Lung (tissue), 13 donors: ENCODE data around the gene SMARCA4. TPM values are rescaled to one million over a fixed set of nuclear protein-coding genes. Genes with fewer than 3 reads are reported as not detected.

Experiments
- ATAC-seq: fragments of 200-7000 bp; cut with Tn5 transposase; one replicate; pipeline ENCODE4 v1.9.1; 2020; ENCODE audit warnings: moderate number of reproducible peaks; ENCODE audit not compliant: insufficient read depth, low FRiP score
- DNase-seq, 3 donors: peaks; one replicate each; pipeline ENCODE4 v3.0.0-alpha.2; 2013 to 2017
- H3K27ac ChIP-seq, 2 donors: one replicate each; pipeline ENCODE4 v1.5.1; 2013; ENCODE audit warnings: mild to moderate bottlenecking in 2 of 2, moderate library complexity in 2 of 2, control low read depth in 1 of 2, inconsistent platforms in 1 of 2, low read depth in 1 of 2, low read length in 1 of 2
- H3K27me3 ChIP-seq, 3 donors: one replicate each; pipeline ENCODE4 v1.5.1; 2013; ENCODE audit warnings: low read length in 2 of 3; ENCODE audit not compliant: control insufficient read depth in 3 of 3, insufficient read depth in 3 of 3
- H3K36me3 ChIP-seq, 4 donors: one replicate each; pipeline ENCODE4 v1.5.1; 2013; ENCODE audit warnings: low read length in 4 of 4, mild to moderate bottlenecking in 1 of 4, moderate library complexity in 1 of 4; ENCODE audit not compliant: control insufficient read depth in 4 of 4, insufficient read depth in 4 of 4
- H3K4me1 ChIP-seq, 5 donors: one replicate each; pipeline ENCODE4 v1.5.1; 2013; ENCODE audit warnings: low read length in 5 of 5, mild to moderate bottlenecking in 2 of 5, moderate library complexity in 1 of 5; ENCODE audit not compliant: control insufficient read depth in 5 of 5, insufficient read depth in 5 of 5
- H3K4me3 ChIP-seq: one replicate; pipeline ENCODE4 v1.5.1; 2013; ENCODE audit warnings: mild to moderate bottlenecking, control low read depth, moderate library complexity
- H3K9ac ChIP-seq, 2 donors: one replicate each; pipeline ENCODE4 v1.5.1; 2013; ENCODE audit warnings: low read length in 2 of 2, control low read depth in 1 of 2; ENCODE audit not compliant: insufficient read depth in 1 of 2
- H3K9me3 ChIP-seq, 4 donors: one replicate each; pipeline ENCODE4 v1.5.1; 2013; ENCODE audit warnings: low read length in 3 of 4, mild to moderate bottlenecking in 1 of 4, moderate library complexity in 1 of 4; ENCODE audit not compliant: control insufficient read depth in 4 of 4, insufficient read depth in 3 of 4
- WGBS, 2 donors: extraction: QIAGEN DNeasy Blood & Tissue Kit; methylation state at CpG; one replicate each; pipeline ENCODE4 v1.1.7; 2013; 5-methylcytosine and 5-hydroxymethylcytosine counted together
- polyA plus RNA-seq, 2 donors: library from polyadenylated mRNA; stranded (reverse); fragments of 200-250 nt; gene quantifications; one replicate each; pipeline ENCODE4 v1.2.1, GENCODE V29; 2013
- small RNA-seq: library from RNA; depleted of rRNA; stranded (forward); fragments of <200 nt; gene quantifications from one replicate; pipeline ENCODE3, GENCODE V24; 2014; ENCODE audit warnings: low replicate concordance
- total RNA-seq, 2 donors: library from RNA; depleted of rRNA in 1 of 2; stranded (reverse); fragments of >200 nt in 1 of 2; gene quantifications; one replicate each; pipeline ENCODE4 v1.2.1, GENCODE V29; 2014 to 2021
- TF ChIP-seq, protein P1 (sequence below): IDR thresholded peaks from 2 replicates; pipeline ENCODE4 v1.5.1; 2012; ENCODE audit warnings: mild to moderate bottlenecking; ENCODE audit errors: control extremely low read depth, extremely low read depth
- donor health status: control.
- donor health status: control.
- donor health status: Bipolar disorder and iron deficiency.
- donor health status: healthy.
- donor health status: DM: yes; HTN: yes; CAD: no.

Gene SMARCA4
- total and polyA plus RNA-seq, 4 donors = 52.3 to 116 (median 91.1) TPM

GRCh38 chr19:11111117-11111770 is 150.4 kb downstream of the SMARCA4 start:
- no peaks in the 10 kb centered on the region for H3K27me3 ChIP-seq
- H3K4me3 ChIP-seq = no peak overlapping the region
- H3K27ac ChIP-seq = peak overlapping the region in 1 of 2 donors; percentile 4
- TF ChIP-seq, protein P1, sequence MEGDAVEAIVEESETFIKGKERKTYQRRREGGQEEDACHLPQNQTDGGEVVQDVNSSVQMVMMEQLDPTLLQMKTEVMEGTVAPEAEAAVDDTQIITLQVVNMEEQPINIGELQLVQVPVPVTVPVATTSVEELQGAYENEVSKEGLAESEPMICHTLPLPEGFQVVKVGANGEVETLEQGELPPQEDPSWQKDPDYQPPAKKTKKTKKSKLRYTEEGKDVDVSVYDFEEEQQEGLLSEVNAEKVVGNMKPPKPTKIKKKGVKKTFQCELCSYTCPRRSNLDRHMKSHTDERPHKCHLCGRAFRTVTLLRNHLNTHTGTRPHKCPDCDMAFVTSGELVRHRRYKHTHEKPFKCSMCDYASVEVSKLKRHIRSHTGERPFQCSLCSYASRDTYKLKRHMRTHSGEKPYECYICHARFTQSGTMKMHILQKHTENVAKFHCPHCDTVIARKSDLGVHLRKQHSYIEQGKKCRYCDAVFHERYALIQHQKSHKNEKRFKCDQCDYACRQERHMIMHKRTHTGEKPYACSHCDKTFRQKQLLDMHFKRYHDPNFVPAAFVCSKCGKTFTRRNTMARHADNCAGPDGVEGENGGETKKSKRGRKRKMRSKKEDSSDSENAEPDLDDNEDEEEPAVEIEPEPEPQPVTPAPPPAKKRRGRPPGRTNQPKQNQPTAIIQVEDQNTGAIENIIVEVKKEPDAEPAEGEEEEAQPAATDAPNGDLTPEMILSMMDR = no peak
- peaks cover 34 to 70% (median 40%) of the 10 kb centered on the region in 4 donors for H3K36me3 ChIP-seq
- no peak overlapping the region for H3K9ac ChIP-seq
- ATAC-seq (no peak), DNase-seq (no peak)
- H3K4me1 ChIP-seq = no peaks in the 10 kb centered on the region
- no peaks in the 10 kb centered on the region for H3K9me3 ChIP-seq
- WGBS, 2 donors = 94 to 96% methylated on average over 15 of the region's 15 CpGs

GRCh38 chr19:11111771-11112144 is 150.9 kb downstream of the SMARCA4 start:
- H3K9ac ChIP-seq = no peak overlapping the region
- no peaks in the 10 kb centered on the region for H3K9me3 ChIP-seq
- no peaks in the 10 kb centered on the region for H3K27me3 ChIP-seq
- TF ChIP-seq, protein P1 = no peak
- no peak for ATAC-seq
- no peak overlapping the region for H3K4me3 ChIP-seq
- DNase-seq = no peak
- no peaks in the 10 kb centered on the region for H3K4me1 ChIP-seq
- 82 to 88% methylated on average over 5 to 8 of the region's 8 CpGs for WGBS, 2 donors
- peaks cover 30 to 70% (median 39%) of the 10 kb centered on the region in 4 donors for H3K36me3 ChIP-seq
- no peak overlapping the region for H3K27ac ChIP-seq

Small RNA genes within 50 kb of the gene (small RNA-seq; reads per million reads assigned to genes)
- gene RF02271 = not detected
- 0.08 reads per million for gene RN7SL192P

Other genes with a start within 250 kb of the SMARCA4 start
- gene DNM2, start 243.0 kb upstream of the SMARCA4 start, total RNA-seq = 100 to 1,000 TPM; 202 to 277 TPM
- gene DNM2, start 243.0 kb upstream of the SMARCA4 start, polyA plus RNA-seq = 100 to 1,000 TPM; 172 to 206 TPM
- 10 to 100 TPM; 30.6 to 37.2 TPM for gene TMED1, start 124.8 kb upstream of the SMARCA4 start, total RNA-seq
- 10 to 100 TPM; 25.8 to 49.8 TPM for gene TMED1, start 124.8 kb upstream of the SMARCA4 start, polyA plus RNA-seq
- gene C19orf38, start 112.6 kb upstream of the SMARCA4 start, total RNA-seq = 1 to 10 TPM; 7.5 to 9.0 TPM
- gene C19orf38, start 112.6 kb upstream of the SMARCA4 start, polyA plus RNA-seq = 10 to 100 TPM in 1 of 2 donors, 1 to 10 TPM in 1; 4.2 to 48.7 TPM
- gene CARM1, start 89.5 kb upstream of the SMARCA4 start, total RNA-seq = 10 to 100 TPM; 19.9 to 35.5 TPM
- 10 to 100 TPM; 24.8 to 30.9 TPM for gene CARM1, start 89.5 kb upstream of the SMARCA4 start, polyA plus RNA-seq
- 10 to 100 TPM; 54.7 to 73.9 TPM for gene YIPF2, start 32.4 kb upstream of the SMARCA4 start, total RNA-seq
- 10 to 100 TPM; 60.9 to 77.8 TPM for gene YIPF2, start 32.4 kb upstream of the SMARCA4 start, polyA plus RNA-seq
- gene TIMM29, start 32.2 kb upstream of the SMARCA4 start, total RNA-seq = 10 to 100 TPM; 17.7 to 20.4 TPM
- gene TIMM29, start 32.2 kb upstream of the SMARCA4 start, polyA plus RNA-seq = 10 to 100 TPM; 15.6 to 16.8 TPM
- gene LDLR, start 128.4 kb downstream of the SMARCA4 start, total RNA-seq = 100 to 1,000 TPM; 270 to 271 TPM
- 100 to 1,000 TPM in 1 of 2 donors, 10 to 100 TPM in 1; 52.1 to 131 TPM for gene LDLR, start 128.4 kb downstream of the SMARCA4 start, polyA plus RNA-seq
- gene SPC24, start 194.8 kb downstream of the SMARCA4 start, total RNA-seq = 1 to 10 TPM; 2.5 to 5.3 TPM
- gene SPC24, start 194.8 kb downstream of the SMARCA4 start, polyA plus RNA-seq = 1 to 10 TPM; 1.3 to 6.5 TPM
- 100 to 1,000 TPM; 129 to 164 TPM for gene KANK2, start 236.5 kb downstream of the SMARCA4 start, total RNA-seq
- gene KANK2, start 236.5 kb downstream of the SMARCA4 start, polyA plus RNA-seq = 10 to 100 TPM; 90.1 to 96.8 TPM